HG02973 (cell line): ENCODE results near the gene PRM1.
A peak's percentile ranks its signal among the peaks of the same experiment; 100 is the strongest.
"Not testable (repeated sequence)": the region's sequence is repeated elsewhere in the genome, so short reads cannot be mapped to it uniquely, and the experiment has no call there.

Source experiments
- ATAC-seq: cut with Tn5 transposase; IDR thresholded peaks from one replicate; pipeline ENCODE4 v1.9.1; 2021; ENCODE audit warnings: moderate library complexity; ENCODE audit not compliant: unreplicated experiment

Gene PRM1

GRCh38 chr16:11314309-11314894 lies 33.3 kb upstream of the PRM1 start:
- ATAC-seq = no peak

- ATAC-seq = no peak
Measured at GRCh38 chr16:11313493-11314308, 32.6 kb upstream of the PRM1 start.

- ATAC-seq = no peak
Measured at GRCh38 chr16:11312718-11313492, 31.8 kb upstream of the PRM1 start.

- peak; percentile 33 for ATAC-seq
Measured at GRCh38 chr16:11310997-11311561, 29.9 kb upstream of the PRM1 start.

- ATAC-seq = no peak
Measured at GRCh38 chr16:11310634-11310977, 29.5 kb upstream of the PRM1 start.

- ATAC-seq = no peak
Measured at GRCh38 chr16:11309895-11310633, 28.9 kb upstream of the PRM1 start.

GRCh38 chr16:11308493-11309283 lies 27.6 kb upstream of the PRM1 start:
- no peak for ATAC-seq

- no peak for ATAC-seq
Measured at GRCh38 chr16:11307639-11308492, 26.7 kb upstream of the PRM1 start.

- no peak for ATAC-seq
Measured at GRCh38 chr16:11306997-11307638, 26.0 kb upstream of the PRM1 start.

GRCh38 chr16:11306381-11306780 lies 25.3 kb upstream of the PRM1 start:
- ATAC-seq = no peak

GRCh38 chr16:11303405-11304138 lies 22.4 kb upstream of the PRM1 start:
- ATAC-seq = no peak

- no peak for ATAC-seq
Measured at GRCh38 chr16:11302977-11303376, 21.8 kb upstream of the PRM1 start.

GRCh38 chr16:11301645-11302501 lies 20.7 kb upstream of the PRM1 start:
- no peak for ATAC-seq

- no peak for ATAC-seq
Measured at GRCh38 chr16:11300560-11300892, 19.4 kb upstream of the PRM1 start.

- no peak for ATAC-seq
Measured at GRCh38 chr16:11299865-11300559, 18.9 kb upstream of the PRM1 start.

- ATAC-seq = not testable (repeated sequence)
Measured at GRCh38 chr16:11298950-11299547, 17.9 kb upstream of the PRM1 start.
